Ovary (tissue), 9 donors: Measurements from ENCODE around the gene PLCB4. TPM values are rescaled to one million over a fixed set of nuclear protein-coding genes. Genes with fewer than 3 reads are reported as not detected.

Experiments used
- DNase-seq, 5 donors: peaks; one replicate each; pipeline ENCODE4 v3.0.0-alpha.2; 2019 to 2020
- H3K27ac ChIP-seq, 2 donors: fragments of 200-600 bp; one replicate each; pipeline versions ENCODE4 v1.5.1 to v1.8.0; 2019 to 2022
- H3K27me3 ChIP-seq: fragments of 200-600 bp; one replicate; pipeline ENCODE4 v1.8.0; 2022
- H3K36me3 ChIP-seq: fragments of 200-600 bp; sonication (generic); one replicate; pipeline ENCODE4 v1.5.1; 2019
- H3K4me1 ChIP-seq: one replicate; pipeline ENCODE4 v1.8.1; 2013; ENCODE audit warnings: mild to moderate bottlenecking, moderate library complexity; ENCODE audit not compliant: insufficient read depth
- H3K4me3 ChIP-seq: fragments of 200-600 bp; sonication (generic); one replicate; pipeline ENCODE4 v1.5.1; 2017
- H3K9me3 ChIP-seq, 2 donors: fragments of 200-600 bp in 1 of 2; sonication (generic) in 1 of 2; one replicate each; pipeline versions ENCODE4 v1.5.1 to v1.8.1; 2013 to 2019; ENCODE audit warnings: mild to moderate bottlenecking in 1 of 2, moderate library complexity in 1 of 2
- CTCF ChIP-seq, 3 donors: fragments of 450-650 bp in 2 of 3; fragments of 200-600 bp in 1 of 3; IDR thresholded peaks; one replicate each; pipeline versions ENCODE4 v1.5.1 to v1.8.0; 2016 to 2022; ENCODE audit warnings: antibody characterized with exemption in 3 of 3, mild to moderate bottlenecking in 1 of 3
- EP300 ChIP-seq: sonication (generic); formaldehyde crosslinking; IDR thresholded peaks from one replicate; pipeline ENCODE4 v1.6.1; 2017; ENCODE audit warnings: antibody characterized with exemption
- POLR2A ChIP-seq: fragments of 450-650 bp; IDR thresholded peaks from one replicate; pipeline ENCODE4 v1.6.1; 2017; ENCODE audit warnings: antibody characterized with exemption, mild to moderate bottlenecking, moderate library complexity
- WGBS, 3 donors: extraction: QIAGEN DNeasy Blood & Tissue Kit in 1 of 3; methylation state at CpG; one replicate each; pipeline versions ENCODE4 v1.1.5 to v1.1.7; 2013 to 2017; 5-methylcytosine and 5-hydroxymethylcytosine counted together
- intact Hi-C, 4 donors: fragments of 100-400 bp; cut with DNase I; formaldehyde crosslinking; loops; one replicate each; pipeline versions ENCODE4 v1.11.0 to v1.15.1; 2022 to 2023
- polyA plus RNA-seq, 2 donors: library from polyadenylated mRNA; stranded (reverse); fragments of 200-250 nt in 1 of 2; fragments of 350-450 nt in 1 of 2; fragmentation: Illumina TruSeq in 1 of 2; extraction: RNeasy Lipid Tissue Mini Kit (QIAGEN cat#74804) in 1 of 2; gene quantifications; one replicate each; pipeline ENCODE4 v1.2.3, GENCODE V29; 2013 to 2014
- total RNA-seq, 7 donors: library from RNA; depleted of rRNA in 2 of 7; stranded (reverse); fragments of >200 nt in 2 of 7; fragmentation: NEBNext Ultra II Directional in 3 of 7; extraction: Animal tissue kit (Norgen Biotek cat#: 25700) in 3 of 7; gene quantifications; one replicate each; pipeline versions ENCODE4 v1.1.0 to v1.2.4, GENCODE V29; 2016 to 2023
- donor health status: DM: no; HTN: no; CAD: no; lungs with moderate emphysema.
- donor health status: DM: no; HTN: no; CAD: no.
- donor health status: Bipolar disorder and iron deficiency.
- donor health status: DM: yes; HTN: yes; CAD: no.
- donor health status: DM: no; HTN: no; CAD: no.
- donor health status: DM: yes; HTN: yes; CAD: no.

PLCB4 gene
- total and polyA plus RNA-seq, 9 donors: 2.8 to 11.8 (median 5.6) TPM

DNA sequence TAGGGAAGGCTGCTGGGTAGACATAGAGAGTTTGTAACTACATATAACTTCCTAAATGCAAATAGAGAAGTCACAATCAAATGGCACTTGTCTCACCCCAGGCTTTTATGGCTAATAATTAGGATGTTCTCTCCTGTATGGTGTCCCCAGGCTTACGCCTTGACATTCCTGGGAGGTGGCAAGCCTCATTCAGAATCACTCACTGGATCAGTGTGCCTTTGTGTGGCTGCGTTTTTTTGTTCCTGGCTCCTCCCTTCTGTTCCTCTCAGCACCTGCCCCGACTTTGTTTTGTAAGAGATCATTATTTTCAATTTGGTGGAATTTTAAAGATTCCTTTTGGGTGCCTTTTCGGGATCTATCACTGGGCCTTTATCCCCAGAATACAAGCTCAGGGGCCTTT, 451.2 kb downstream of the PLCB4 start:
- H3K27me3 ChIP-seq: no peaks in the 10 kb centered on the region
- H3K27ac ChIP-seq: no peak overlapping the region
- no peak overlapping the region for H3K4me3 ChIP-seq
- H3K4me1 ChIP-seq: peaks cover 12% of the 10 kb centered on the region
- no peak for DNase-seq
- TF ChIP-seq POLR2A: no peak
- no peaks in the 10 kb centered on the region for H3K9me3 ChIP-seq
- 88 to 93% (median 88%) methylated on average over 4 of the region's 4 CpGs for WGBS, 3 donors
- no peaks in the 10 kb centered on the region for H3K36me3 ChIP-seq
- intact Hi-C loops: no loop called here

DNA sequence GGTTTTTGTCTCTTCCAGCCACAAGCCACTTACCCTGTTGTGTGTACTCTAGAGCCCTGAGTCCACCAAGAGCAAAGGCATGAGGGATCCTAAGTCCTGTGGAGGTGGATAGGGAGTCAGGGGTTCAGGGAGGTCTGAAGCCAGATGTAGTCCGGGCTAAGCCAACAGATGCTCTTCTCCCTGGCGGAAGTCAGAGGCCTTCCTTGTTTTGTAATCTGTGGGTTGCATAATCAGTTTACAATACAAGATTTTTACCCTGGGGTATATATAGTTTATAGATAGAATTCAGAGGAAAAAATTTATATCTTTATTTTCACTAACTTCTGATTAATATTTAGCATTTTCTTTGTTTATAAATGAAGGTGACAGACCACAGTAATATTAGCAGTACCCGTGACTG, 454.7 kb downstream of the PLCB4 start:
- no peak for DNase-seq
- Histone ChIP-seq H3K27ac (no peak overlapping the region), H3K9me3 (no peaks in the 10 kb centered on the region), H3K4me3 (no peak overlapping the region), H3K36me3 (no peaks in the 10 kb centered on the region), H3K4me1 (no peaks in the 10 kb centered on the region), H3K27me3 (no peaks in the 10 kb centered on the region)
- TF ChIP-seq CTCF (IDR thresholded peaks at IDR 0.05): no peak
- no peak for TF ChIP-seq POLR2A
- no peak for TF ChIP-seq EP300
- 52 to 75% (median 73%) methylated on average over 3 of the region's 3 CpGs for WGBS, 3 donors
- intact Hi-C loops: no loop called here
